ENCODE measurements around the gene CSNK1D.
A peak's percentile ranks its signal among the peaks of the same experiment; 100 is the strongest.

Gene CSNK1D

GRCh38 chr17:82294064-82294773 lies 20.7 kb upstream of the CSNK1D start:
- DNase-seq, result no peak

GRCh38 chr17:82292251-82293154 lies 19.0 kb upstream of the CSNK1D start:
- peak; percentile 99 for DNase-seq

- no peak for DNase-seq
These were observed 18.2 kb upstream of the CSNK1D start for GRCh38 chr17:82291582-82292250.

GRCh38 chr17:82287868-82288801 lies 14.6 kb upstream of the CSNK1D start:
- DNase-seq, result peak; percentile 100

- peak; percentile 73 for DNase-seq
These were observed 13.7 kb upstream of the CSNK1D start for GRCh38 chr17:82287013-82287867.

- no peak for DNase-seq
These were observed 11.6 kb upstream of the CSNK1D start for GRCh38 chr17:82285141-82285540.

GRCh38 chr17:82283208-82283749 lies 9.8 kb upstream of the CSNK1D start:
- DNase-seq, result peak; percentile 75

- no peak for DNase-seq
These were observed 9.0 kb upstream of the CSNK1D start for GRCh38 chr17:82282239-82283207.

- no peak for DNase-seq
These were observed 8.2 kb upstream of the CSNK1D start for GRCh38 chr17:82281502-82282238.

GRCh38 chr17:82281076-82281475 lies 7.6 kb upstream of the CSNK1D start:
- DNase-seq, result no peak

GRCh38 chr17:82280537-82280936 lies 7.0 kb upstream of the CSNK1D start:
- DNase-seq, result no peak

- peak; percentile 76 for DNase-seq
These were observed 5.4 kb upstream of the CSNK1D start for GRCh38 chr17:82278786-82279391.

GRCh38 chr17:82278308-82278707 lies 4.8 kb upstream of the CSNK1D start:
- DNase-seq, result no peak

- peak; percentile 80 for DNase-seq
These were observed 4.4 kb upstream of the CSNK1D start for GRCh38 chr17:82277851-82278250.

- no peak for DNase-seq
These were observed 3.4 kb upstream of the CSNK1D start for GRCh38 chr17:82276938-82277337.

GRCh38 chr17:82275326-82275725 lies 1.8 kb upstream of the CSNK1D start:
- no peak for DNase-seq

GRCh38 chr17:82274134-82275020 lies 877 bp upstream of the CSNK1D start:
- no peak for DNase-seq

Data from NCI-H2171 treated with DMSO at 0.1 percent for 48 hours (cell line).